Adrenal gland (tissue), 5 donors: ENCODE measurements around the gene KCNE1.

ENCODE experiments used
- CTCF ChIP-seq, 6 experiments: fragments of 450-650 bp in 4 of 6; fragments of 200-600 bp in 2 of 6; sonication (generic) in 1 of 6; IDR thresholded peaks; 1 replicate in 5 of 6; 2 replicates in 1 of 6; pipeline versions ENCODE4 v1.5.1 to v1.8.0; 2016 to 2021; ENCODE audit warnings: antibody characterized with exemption in 6 of 6, mild to moderate bottlenecking in 2 of 6, moderate library complexity in 1 of 6
- POLR2A ChIP-seq, 2 donors: fragments of 450-650 bp; IDR thresholded peaks; one replicate each; pipeline ENCODE4 v1.6.1; 2017; ENCODE audit warnings: antibody characterized with exemption in 2 of 2, mild to moderate bottlenecking in 2 of 2, moderate library complexity in 1 of 2
- donor health status: DM: no; HTN: no; CAD: no.

GRCh38 chr21:34502480-34503106 is 9.4 kb downstream of the KCNE1 start:
- no peak for TF ChIP-seq CTCF (IDR thresholded peaks at IDR 0.05)
- TF ChIP-seq POLR2A (IDR thresholded peaks at IDR 0.05), result no peak
